Brain microvascular endothelial cell (primary cell): ENCODE results near the gene CCDC182.

Experiments
- DNase-seq: peaks from one replicate; pipeline ENCODE4 v3.0.0-alpha.2; 2020
- H3K27ac ChIP-seq: fragments of 250-450 bp; sonication (Bioruptor Pico); 2 replicates; pipeline ENCODE4 v1.5.1; 2020; ENCODE audit warnings: mild to moderate bottlenecking, moderate library complexity
- H3K27me3 ChIP-seq: fragments of 250-450 bp; sonication (Bioruptor Pico); replicated peaks from 2 replicates; pipeline ENCODE4 v1.5.1; 2020; ENCODE audit warnings: mild to moderate bottlenecking
- H3K36me3 ChIP-seq: fragments of 250-450 bp; sonication (Bioruptor Pico); replicated peaks from 2 replicates; pipeline ENCODE4 v1.5.1; 2020; ENCODE audit warnings: mild to moderate bottlenecking
- H3K4me3 ChIP-seq: 2 replicates; pipeline ENCODE4 v1.5.1; 2011; ENCODE audit warnings: low read depth, mild to moderate bottlenecking, control low read depth, low read length, moderate library complexity
- in situ Hi-C: cut with HindIII; loops from 2 replicates; pipeline ENCODE4 v1.10.0; 2017; ENCODE audit warnings: low sequenced_read_pairs, low pct_ligation_motif_present
- TF ChIP-seq, protein P1 (sequence below): IDR thresholded peaks from 2 replicates; pipeline ENCODE4 v1.5.1; 2011; ENCODE audit warnings: low read depth, mild to moderate bottlenecking, moderate library complexity, low read length, control low read depth, inconsistent platforms; ENCODE audit errors: missing control alignments

Gene CCDC182

GRCh38 chr17:57745242-57745641, at the start of gene CCDC182:
Gene CCDC182 (minus strand): TSS chr17:57745299. CDS start chr17:57745272, 27 bp downstream.
- in situ Hi-C loops: no loop called here
- Histone ChIP-seq H3K27me3 (peaks cover 4% of the 10 kb centered on the region), H3K36me3 (no peaks in the 10 kb centered on the region), H3K27ac (no peak within 1 kb of the TSS), H3K4me3 (no peak within 1 kb of the TSS)
- DNase-seq: no peak
- TF ChIP-seq, protein P1, sequence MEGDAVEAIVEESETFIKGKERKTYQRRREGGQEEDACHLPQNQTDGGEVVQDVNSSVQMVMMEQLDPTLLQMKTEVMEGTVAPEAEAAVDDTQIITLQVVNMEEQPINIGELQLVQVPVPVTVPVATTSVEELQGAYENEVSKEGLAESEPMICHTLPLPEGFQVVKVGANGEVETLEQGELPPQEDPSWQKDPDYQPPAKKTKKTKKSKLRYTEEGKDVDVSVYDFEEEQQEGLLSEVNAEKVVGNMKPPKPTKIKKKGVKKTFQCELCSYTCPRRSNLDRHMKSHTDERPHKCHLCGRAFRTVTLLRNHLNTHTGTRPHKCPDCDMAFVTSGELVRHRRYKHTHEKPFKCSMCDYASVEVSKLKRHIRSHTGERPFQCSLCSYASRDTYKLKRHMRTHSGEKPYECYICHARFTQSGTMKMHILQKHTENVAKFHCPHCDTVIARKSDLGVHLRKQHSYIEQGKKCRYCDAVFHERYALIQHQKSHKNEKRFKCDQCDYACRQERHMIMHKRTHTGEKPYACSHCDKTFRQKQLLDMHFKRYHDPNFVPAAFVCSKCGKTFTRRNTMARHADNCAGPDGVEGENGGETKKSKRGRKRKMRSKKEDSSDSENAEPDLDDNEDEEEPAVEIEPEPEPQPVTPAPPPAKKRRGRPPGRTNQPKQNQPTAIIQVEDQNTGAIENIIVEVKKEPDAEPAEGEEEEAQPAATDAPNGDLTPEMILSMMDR: no peak

DNA sequence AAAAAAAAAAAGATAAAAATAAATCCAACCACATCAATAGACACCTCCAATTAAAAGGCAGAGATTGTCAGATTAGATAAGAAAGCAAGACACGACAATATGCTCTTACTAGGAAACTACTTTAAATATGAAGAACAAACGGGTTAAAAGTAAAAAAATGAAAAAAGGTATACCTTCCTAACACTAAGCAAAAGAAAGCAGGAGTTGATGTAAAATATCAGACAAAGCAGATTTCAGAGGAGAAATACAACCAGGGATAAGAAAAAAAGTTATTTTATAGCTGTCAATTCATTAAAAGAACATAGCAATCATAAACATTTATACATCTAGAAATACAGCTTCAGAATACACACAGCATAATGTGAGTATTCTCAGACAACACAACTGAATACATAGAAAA, 49.7 kb upstream of the CCDC182 start:
- TF ChIP-seq, protein P1: no peak
- H3K4me3 ChIP-seq: no peak overlapping the region
- H3K27ac ChIP-seq: no peak overlapping the region
- no peaks in the 10 kb centered on the region for H3K27me3 ChIP-seq
- no peak for DNase-seq
- H3K36me3 ChIP-seq: no peaks in the 10 kb centered on the region
- in situ Hi-C loops: no loop called here

DNA sequence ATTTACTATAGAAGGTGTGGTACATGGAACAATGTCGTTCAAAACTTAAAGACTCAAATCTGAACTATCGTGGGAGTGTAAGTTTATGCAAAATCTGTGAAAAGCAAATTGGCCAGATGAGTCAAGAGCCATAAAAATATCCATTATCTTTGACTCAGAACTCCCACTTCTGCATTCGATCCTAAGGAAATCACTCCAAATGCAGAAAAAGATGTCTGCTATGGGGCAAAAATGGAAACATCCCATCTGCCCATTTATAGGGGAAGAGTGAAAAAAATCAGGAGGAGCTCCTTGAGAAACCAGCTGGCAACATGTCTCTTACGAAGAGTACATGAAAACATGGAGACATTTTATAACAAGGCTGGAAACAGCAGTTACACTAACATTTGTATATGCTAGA, 43.6 kb upstream of the CCDC182 start:
- TF ChIP-seq, protein P1: no peak
- no peak for DNase-seq
- no peak overlapping the region for H3K27ac ChIP-seq
- no peaks in the 10 kb centered on the region for H3K36me3 ChIP-seq
- in situ Hi-C loops: no loop called here
- H3K4me3 ChIP-seq: no peak overlapping the region
- H3K27me3 ChIP-seq: peaks cover 6% of the 10 kb centered on the region

DNA sequence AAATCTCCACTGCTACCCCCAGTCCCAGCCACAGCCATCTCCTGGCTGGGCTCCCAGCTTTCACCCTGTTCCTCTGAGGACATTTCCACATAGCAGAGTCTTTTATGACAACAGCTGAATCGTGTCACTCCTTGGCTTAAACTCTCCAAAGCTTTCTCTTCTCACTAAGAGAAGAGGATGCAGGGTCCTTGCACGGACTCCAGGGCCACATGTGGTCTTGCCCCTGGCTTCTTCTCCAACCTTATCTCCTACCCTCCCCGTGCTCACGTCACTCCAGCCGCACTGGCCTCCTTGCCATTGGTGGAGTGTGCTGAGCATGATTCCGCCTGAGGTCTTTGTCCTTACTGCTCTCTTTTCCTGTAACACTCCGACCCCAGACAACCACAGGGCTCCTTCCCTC, 39.9 kb upstream of the CCDC182 start:
- no peak overlapping the region for H3K4me3 ChIP-seq
- no peak overlapping the region for H3K27ac ChIP-seq
- H3K36me3 ChIP-seq: no peaks in the 10 kb centered on the region
- TF ChIP-seq, protein P1: no peak
- H3K27me3 ChIP-seq: peaks cover 10% of the 10 kb centered on the region
- DNase-seq: no peak
- in situ Hi-C loops: no loop called here

DNA sequence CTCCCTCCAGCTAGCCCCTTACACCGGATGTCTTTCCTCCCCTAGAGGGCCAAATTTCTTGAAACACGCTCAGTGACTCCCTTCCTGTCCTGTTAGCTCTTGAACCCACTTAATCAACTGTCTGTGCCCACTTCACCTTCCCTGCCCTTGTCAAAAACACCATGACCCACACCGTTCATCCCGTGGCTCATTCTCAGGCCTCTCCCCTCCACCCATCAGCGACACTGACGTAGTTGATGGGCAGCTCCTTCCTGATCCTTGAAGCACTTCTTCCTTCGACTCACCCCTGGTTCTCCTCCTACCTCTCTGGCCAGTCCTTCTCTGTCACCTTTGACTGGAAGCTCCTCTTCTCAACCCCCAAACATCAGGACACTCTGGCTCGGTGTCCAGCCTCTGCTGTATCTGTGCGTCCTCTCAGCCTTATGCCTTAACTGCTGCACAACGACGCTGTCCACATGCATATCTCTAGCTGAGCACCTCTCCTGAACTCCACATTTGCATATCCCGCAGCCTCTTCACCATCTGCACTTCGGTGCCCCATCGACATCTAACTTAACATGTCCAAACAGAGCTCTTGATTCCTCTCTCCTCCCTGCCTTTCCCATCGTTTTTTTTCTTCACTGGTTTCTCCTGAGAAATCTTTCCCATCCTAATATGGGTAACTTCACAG, 39.3 kb upstream of the CCDC182 start:
- Histone ChIP-seq H3K27me3 (peaks cover 10% of the 10 kb centered on the region), H3K27ac (no peak overlapping the region), H3K4me3 (no peak overlapping the region), H3K36me3 (no peaks in the 10 kb centered on the region)
- DNase-seq: no peak
- TF ChIP-seq, protein P1: no peak
- in situ Hi-C loops: no loop called here

DNA sequence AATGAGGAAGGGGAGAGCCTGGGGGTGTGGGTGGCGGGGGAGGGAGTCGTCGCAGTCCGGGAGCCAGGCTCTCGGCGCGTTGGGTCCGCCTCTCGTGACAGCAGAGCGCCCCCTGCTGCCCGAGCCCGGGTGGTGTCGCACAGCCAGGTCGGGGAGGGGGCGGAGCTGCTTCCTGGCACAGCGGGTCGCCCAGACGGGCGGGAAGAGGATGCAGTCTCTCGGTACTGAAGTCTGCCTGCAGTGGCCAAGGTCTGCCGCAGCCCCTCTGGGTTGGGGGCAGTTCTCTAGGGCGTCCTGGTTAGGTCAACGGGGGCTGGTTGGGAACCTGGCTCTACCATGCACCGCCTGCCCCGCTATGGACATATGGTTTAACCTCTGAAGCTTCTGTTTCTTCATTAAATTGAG, 38.2 kb upstream of the CCDC182 start:
- TF ChIP-seq, protein P1: peak; percentile 85
- in situ Hi-C loops: no loop called here
- no peaks in the 10 kb centered on the region for H3K36me3 ChIP-seq
- DNase-seq: peak; percentile 14
- peaks cover 8% of the 10 kb centered on the region for H3K27me3 ChIP-seq
- H3K27ac ChIP-seq: no peak overlapping the region
- no peak overlapping the region for H3K4me3 ChIP-seq
